ENCODE measurements around the gene PTRH1.

- TF ChIP-seq CTCF (IDR thresholded peaks at IDR 0.05), result no peak
- no peak for TF ChIP-seq POLR2A (IDR thresholded peaks at IDR 0.05)
These were observed 36.0 kb downstream of the PTRH1 start for GRCh38 chr9:127679506-127679905.

Data from body of pancreas (tissue), 4 donors.